HT-29 (cell line): ENCODE measurements around the gene THEM5. TPM values are rescaled to one million over a fixed set of nuclear protein-coding genes. Genes with fewer than 3 reads are reported as not detected.
A peak's percentile ranks its signal among the peaks of the same experiment; 100 is the strongest.
"Not testable (repeated sequence)": the region's sequence is repeated elsewhere in the genome, so short reads cannot be mapped to it uniquely, and the experiment has no call there.

Source experiments
- DNase-seq: peaks from one replicate; pipeline ENCODE4 v3.0.0-alpha.2; 2015; ENCODE audit warnings: low spot score
- total RNA-seq: library from RNA; depleted of rRNA; stranded (reverse); fragments of >200 nt; shearing (Covaris generic); gene quantifications from 2 replicates; pipeline ENCODE4 v1.2.3, GENCODE V29; 2014; rRNA removed

THEM5 gene, protein sequence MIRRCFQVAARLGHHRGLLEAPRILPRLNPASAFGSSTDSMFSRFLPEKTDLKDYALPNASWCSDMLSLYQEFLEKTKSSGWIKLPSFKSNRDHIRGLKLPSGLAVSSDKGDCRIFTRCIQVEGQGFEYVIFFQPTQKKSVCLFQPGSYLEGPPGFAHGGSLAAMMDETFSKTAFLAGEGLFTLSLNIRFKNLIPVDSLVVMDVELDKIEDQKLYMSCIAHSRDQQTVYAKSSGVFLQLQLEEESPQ
- total RNA-seq = not detected in 2 replicates

DNA sequence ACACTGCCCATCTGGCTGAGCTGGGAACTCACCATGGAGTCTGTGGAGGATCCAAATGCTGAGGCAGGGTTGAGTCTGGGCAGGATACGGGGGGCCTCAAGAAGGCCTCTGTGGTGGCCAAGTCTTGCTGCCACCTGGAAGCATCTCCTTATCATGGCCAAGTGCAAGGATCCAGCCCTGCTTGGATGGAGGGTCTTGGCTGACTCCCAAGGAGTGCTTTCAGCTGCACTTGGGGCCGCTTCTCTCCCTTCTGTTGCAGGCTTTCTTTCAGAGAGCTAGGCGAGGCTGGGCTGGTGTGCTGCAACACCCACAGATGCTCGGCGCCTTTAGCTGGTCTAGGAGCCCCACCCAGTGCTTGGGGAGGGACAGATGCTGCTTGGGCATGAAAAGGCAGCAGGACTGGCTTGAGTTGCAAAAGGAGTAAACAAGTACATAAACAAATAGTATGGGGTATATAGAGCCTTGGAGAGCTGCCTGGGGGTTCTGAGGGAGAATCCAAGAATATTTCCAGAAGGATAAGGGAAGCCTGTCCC is at the start of gene THEM5:
TSS of gene THEM5 (minus strand) at position 302 of the 533 bp plus-strand sequence. CDS start at position 155, 147 bp downstream.
- DNase-seq = no peak

DNA sequence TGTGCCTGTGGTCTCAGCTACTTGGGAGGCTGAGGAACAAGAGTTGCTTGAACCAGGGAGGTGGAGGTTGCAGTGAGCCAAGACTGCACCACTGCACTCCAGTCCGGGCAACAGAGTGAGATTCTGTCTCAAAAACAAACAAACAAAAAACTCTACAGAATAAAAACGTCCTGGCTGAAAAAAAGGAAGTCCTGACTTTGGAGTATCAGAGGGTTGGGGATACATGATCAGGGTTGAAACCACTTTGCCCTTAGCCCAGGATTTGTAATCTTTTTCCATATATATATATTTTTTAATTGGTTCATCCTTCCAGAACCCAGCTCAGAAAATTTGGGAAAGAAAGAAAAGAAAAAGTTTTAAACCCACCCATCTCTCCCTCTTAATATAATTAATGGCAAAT is 49.3 kb upstream of the THEM5 start:
- no peak for DNase-seq

DNA sequence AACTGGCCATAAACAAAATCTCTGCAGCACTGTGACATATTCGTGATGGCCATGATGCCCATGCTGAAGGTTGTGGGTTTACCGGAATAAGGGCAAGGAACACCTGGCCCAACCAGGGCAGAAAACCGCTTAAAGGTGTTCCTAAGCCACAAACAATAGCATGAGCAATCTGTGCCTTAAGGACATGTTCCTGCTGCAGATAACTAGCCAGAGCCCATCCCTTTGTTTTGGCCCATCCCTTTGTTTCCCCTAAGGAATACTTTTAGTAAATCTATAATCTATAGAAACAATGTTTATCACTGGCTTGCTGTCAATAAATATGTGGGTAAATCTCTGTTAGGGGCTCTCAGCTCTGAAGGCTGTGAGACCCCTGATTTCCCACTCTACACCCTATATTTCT is 47.3 kb upstream of the THEM5 start:
- DNase-seq = not testable (repeated sequence)

DNA sequence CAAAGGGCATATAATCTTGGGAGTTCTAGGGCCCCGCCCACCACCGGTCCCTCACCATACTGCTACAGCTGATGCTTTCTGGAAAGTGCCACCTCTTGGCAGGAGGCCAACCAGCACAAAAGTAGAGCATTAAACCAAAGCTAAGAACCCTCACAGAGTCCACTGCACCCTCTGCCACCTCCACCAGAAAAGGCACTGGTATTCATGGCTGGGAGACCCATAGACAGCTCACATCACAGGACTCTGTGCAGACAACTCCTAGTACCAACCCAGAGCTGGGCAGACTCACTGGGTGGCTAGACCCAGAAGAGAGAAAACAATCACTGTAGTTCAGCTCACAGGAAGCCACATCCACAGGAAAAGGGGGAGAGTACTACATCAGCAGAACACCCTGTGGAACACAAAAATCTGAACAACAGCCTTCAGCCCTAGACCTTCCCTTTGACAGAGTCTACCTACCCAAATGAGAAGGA is 45.0 kb upstream of the THEM5 start:
- DNase-seq = peak; percentile 81

DNA sequence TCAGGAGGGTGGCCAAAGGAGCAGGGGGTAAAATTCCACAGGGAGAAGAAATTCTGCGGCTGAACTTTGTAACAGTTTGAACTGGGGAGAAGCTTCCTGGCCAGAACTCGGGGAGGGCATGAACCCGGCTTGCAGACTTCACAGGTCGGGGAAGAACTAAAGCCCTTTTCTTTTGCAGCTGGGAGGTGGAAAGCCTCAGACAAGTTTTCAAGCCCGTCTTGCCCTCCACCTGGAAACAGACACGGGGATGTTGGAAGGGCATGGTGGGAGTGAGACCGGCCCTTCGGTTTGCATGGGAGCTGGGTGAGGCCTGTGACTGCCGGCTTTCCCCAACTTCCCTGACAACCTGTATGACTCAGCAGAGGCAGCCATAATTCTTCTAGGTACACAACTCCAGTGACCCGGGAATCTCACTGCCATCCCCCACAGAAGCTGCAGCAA is 44.5 kb upstream of the THEM5 start:
- DNase-seq = peak; percentile 72

DNA sequence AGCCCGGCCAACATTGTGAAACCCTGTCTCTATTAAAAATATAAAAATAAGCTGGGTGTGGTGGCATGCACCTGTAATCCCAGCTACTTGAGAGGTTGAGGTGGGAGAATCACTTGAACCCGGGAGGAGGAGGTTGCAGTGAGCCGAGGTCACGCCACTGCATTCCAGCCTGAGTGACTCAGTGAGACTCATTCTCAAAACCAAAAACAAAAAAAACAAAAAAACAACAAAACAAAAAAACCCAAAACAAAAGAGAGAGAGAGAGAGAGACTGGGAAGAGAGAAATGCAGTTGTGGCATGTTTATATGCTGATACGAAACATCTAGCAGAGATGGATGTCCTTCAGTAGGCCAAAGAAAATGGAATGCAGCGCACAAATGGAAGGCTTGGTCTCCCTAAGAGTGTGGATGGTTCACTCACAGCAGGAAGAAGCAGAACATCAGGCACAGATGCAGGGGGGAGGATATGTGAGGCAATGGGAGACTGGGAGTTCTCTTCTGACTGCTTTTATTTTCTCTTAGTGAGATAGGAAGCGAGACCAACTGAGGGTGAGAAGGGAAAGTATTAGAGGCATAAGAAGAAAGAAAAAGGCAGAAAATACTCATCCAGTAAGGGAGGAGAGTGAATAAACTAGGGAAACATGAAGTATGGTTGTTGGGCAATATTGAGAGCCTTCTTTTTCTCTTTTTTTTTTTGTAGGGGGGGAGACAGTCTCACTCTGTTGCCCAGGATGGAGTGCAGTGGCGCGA is 39.8 kb upstream of the THEM5 start:
- DNase-seq = no peak

DNA sequence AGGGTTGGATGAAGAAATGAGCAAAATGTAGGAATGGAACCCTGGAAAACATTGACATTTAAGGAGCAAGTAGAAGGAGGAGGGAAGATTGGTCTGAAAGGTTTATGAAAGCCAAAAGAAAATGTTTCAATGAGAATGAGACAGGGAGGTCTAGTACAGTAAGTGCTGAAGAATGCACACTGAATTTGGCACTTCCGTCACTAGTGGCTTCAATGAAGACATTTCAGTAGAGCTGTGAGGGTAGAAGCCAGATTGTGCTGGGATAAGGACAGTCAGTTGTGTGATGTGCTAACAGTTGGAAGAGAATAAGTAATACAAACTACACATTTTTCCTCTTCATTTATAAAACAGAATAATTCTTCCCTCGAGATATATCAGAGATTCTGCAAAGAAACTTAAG is 38.7 kb upstream of the THEM5 start:
- DNase-seq = no peak

DNA sequence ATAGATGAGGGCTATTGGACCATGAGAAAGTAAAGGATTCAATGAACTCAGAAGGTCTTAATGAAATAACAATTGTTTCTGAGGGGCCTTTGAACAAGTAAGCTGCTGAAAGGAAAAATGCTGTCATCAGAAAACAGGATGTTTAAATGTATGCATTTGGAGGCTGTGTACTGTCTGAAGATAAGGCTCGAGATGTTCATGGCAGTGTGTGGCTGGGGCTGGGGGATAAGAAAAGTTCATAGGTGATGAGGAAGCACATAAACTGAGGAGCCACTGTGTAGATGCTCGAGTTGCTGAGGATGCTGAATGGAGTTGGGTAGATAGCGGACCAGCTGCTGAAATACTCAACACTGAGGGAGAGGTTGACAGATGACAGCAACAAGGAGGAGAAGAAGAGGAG is 38.0 kb upstream of the THEM5 start:
- DNase-seq = no peak

DNA sequence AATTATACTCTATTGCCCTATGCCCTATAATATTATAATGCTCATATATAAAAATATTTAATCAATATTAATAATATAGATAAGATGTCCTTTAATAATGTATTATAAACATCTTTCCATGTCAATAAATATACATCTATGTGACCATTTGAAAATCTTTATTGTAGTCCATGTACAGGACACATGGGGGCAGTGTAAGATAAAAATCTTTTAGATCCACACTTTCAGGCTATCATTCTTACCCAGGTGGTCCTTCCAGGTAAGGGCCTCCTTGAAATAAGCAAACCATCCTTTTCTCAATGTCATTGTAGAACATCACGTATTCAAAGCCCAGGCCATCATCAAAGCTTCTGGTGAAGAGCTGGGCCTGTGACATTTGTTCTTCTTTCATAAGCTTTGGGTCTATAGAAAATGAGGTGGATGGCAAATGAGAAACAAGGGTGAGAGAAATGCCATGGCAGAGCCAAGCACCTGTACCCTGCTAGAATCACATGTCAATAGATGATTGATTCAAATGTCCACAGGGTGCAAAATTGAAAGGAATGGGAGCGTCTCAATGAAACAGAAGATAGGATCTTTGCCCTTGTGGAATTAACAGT is 35.6 kb upstream of the THEM5 start:
- peak; percentile 60 for DNase-seq

DNA sequence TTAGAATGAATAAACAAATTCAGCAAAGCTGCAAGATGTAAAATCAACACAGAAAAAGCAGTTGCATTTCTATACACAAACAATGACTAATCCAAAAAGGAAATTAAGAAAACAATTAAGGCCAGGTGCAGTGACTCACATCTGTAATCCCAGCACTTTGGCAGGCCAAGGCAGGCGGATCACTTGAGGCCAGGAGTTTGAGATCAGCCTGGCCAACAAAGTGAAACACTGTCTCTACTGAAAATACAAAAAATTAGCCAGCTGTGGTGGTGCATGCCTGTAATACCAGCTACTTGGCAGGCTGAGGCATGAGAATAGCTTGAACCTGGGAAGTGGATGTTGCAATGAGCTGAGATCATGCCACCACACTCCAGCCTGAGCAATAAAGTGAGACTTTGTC is 33.5 kb upstream of the THEM5 start:
- DNase-seq = no peak

DNA sequence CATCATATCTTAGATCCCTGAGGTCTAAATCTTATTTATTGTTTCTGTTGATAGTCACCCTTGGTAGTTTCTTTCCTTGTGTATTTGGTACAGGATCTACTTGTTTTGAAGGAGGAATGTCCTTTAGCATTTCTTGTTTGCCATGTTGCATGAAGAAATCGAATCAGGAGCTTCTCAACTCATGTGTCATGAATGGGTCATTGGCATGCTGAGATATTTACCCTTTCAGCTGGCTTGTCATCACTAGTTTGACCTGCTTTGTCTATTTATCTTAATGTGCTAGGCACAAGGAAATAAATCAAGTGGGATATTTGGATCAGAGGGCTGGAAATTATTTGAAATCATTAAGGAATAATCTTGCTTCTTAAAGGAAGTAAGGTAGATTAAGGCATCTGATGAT is 32.0 kb upstream of the THEM5 start:
- no peak for DNase-seq

DNA sequence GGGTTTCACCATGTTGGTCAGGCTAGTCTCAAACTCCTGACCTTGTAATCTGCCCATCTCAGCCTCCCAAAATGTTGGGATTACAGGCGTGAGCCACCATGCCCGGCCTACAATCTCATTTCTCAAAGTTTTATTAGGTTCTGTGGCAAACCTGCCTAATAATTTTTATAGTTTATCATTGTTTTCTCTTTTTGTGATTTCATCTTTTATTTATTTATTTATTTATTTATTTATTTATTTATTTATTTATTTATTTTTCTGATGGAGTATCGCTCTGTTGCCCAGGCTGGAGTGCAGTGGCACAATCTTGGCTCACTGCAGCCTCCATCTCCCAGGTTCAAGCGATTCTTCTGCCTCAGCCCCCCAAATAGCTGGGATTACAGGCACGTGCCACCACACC is 31.4 kb upstream of the THEM5 start:
- not testable (repeated sequence) for DNase-seq

DNA sequence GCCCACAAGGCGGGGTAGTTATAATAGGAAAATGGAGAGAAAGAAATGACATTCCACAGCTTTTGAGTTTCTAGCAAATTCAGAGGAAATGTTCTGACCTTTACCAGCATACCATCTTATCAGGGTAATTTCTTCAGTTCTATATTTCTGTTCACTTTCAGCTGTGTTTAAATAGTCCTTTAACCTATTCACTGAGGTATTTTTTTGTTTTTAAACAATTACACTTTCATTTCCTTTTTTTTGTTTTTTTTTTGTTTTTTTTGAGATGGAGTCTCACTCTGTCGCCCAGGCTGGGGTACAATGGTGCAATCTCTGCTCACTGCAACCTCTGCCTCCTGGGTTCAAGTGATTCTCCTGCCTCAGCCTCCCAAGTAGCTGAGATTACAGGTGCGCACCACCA is 30.9 kb upstream of the THEM5 start:
- DNase-seq = not testable (repeated sequence)

DNA sequence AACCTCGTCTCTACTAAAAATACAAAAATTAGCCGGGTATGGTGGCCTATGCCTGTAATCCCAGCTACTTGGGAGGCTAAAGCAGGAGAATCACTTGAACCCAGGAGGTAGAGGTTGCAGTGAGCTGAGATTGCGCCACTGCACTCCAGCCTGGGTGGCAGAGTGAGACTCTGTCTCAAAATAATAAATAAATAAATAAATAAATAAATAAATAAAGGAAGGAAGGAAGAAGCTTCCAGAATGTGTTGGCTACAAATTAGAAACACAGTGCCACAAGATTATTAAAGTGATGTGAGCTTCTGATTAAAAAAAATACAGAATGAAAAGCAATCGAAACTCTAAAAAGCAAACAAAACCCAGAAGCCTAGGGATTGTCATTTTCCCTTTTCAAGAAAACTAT is 30.4 kb upstream of the THEM5 start:
- not testable (repeated sequence) for DNase-seq

DNA sequence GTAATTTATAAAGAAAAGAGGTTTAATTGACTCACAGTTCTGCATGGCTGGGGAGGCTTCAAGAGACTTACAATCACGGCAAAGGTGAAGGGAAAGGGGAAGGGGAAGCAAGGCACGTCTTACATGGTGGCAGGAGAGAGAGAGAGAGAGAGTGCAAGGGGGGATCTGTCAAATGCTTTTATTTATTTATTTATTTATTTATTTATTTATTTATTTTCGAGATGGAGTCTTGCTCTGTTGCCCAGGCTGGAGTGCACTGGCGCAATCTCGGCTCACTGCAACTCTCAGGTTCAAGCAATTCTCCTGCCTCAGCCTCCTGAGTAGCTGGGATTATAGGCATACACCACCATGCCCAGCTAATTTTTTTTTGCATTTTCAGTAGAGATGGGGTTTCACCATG is 29.4 kb upstream of the THEM5 start:
- not testable (repeated sequence) for DNase-seq

DNA sequence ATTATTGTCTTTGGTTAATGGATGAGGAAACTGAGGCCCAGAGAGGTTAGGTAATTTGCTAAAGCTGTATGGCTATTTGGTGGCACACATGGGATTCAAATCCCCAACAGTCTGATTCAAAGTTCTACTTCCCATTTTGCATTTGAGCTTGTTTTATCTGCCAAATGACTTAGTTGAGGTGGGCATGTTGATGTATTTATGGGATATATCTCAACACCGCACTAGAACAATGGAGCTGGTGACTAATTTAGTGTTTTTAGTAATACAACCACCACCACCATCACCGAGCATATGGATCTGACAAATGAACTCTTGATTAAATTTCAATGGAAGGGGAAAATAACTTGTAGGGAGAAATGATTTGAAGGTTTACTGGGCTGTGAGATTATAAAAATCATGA is 29.0 kb upstream of the THEM5 start:
- no peak for DNase-seq

DNA sequence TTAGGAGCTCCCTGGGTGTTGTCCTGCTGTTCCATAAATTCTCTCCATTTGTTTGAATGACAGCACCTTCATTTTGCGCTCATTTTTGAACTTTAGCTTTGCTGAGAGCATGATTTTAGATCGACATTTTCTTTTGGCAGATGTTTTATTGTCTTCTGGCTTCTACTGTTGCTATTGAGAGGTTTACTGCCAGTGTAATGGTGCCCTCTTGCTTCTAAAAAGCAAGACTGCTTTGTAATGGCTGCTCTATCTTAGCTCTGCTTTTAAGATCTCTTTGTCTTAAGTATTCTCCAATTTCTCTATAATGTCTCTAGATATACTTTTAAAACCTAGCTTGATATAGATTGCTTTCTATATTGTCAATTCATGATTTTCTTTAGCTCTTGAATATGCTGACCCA is 28.0 kb upstream of the THEM5 start:
- DNase-seq = no peak

DNA sequence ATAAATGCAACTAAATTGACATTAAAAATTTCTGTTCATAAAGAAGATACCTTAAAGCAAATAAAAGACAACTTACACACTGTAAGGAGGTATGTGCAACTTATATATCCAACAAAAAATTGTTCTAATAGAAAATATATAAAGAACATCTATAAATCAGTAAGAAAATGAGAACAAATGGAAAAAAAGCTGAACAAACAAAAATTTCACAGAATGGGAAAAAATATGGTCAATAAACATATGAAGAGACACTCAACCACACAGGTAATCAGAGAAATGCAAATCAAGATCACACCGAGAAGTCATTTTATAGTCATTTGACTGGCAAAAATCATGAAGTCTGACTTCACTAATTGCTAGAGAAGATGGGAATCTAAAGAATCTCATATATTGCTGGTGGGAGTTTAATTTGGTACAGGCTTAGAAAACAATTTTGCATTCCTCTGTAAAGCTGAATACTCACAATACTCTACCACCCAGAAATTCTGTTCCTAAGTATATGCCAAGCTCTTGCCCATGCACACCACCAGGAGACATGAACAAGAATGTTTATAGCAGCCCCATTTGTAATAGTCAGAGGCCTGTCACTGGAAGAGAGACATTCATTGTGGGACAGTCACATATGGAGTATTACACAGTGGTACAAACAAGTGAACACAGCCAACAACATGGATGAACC is 22.0 kb upstream of the THEM5 start:
- DNase-seq = no peak

DNA sequence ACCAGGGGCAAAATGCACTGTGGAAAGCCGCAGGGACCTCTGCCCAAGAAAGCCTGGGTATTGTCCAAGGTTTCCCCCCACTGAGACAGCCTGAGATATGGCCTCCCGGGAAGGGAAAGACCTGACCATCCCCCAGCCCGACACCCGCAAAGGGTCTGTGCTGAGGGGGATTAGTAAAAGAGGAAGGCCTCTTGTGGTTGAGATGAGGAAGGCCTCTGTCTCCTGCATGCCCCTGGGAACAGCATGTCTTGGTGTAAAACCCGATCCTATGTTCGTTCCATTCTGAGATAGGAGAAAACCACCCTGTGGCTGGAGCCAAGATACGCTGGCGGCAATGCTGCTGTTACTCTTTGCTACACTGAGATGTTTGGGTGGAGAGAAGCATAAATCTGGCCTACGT is 19.3 kb upstream of the THEM5 start:
- not testable (repeated sequence) for DNase-seq

DNA sequence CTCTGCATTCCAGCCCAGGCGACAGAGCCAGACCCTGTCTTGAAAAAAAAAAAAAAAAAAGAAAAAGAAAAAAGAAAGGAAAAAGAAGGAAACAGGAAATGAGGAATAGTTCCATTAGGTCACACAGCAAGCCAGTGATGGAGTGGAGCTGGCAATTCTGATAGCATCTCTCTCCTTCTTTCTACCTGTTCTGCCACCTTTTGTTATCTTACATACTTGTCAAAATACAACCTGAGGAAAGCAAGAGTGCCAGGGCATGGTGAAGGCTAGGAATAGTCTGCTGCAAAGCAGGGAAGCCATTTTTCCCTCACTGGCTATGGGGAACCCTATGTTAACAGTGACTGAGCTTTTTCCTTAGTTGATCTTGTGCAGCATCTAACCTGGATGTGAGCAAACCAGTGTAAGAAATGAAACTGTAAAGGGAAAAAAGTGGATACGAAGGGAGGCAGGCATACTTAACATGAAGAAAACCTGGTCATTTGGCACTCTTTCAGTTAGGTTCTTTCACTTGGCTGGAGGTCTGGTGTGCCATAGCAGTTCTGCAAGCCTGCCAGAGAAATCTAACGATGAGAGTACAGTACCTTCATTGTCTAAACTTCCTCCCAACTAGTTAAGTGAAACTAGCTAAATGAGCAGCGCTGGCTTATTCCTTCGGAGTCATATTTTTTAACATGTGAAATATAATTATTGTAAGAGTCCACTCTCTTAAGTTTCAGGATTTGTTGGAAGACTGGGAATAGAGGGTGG is 17.9 kb upstream of the THEM5 start:
- no peak for DNase-seq

DNA sequence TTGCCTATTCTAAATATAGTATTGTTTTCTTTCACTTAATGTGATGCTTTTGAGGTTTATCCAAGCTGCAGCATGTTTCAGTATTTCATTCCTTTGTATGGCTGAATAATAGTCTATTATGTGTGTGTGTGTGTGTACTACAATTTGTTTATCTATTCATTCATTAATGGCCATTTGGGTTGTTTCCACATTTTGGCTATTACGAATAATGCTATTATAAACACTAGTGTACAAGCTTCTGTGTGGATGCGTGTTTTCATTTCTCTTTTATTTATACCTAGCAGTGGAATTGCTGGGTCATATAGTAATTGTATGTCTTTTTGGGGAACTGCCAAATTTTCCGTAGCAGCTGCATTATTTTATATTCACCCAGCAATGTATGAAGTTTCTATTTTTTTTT is 15.0 kb upstream of the THEM5 start:
- DNase-seq = no peak
